HEK293 (cell line): ENCODE results near the gene SMAD7.

Source experiments
- HOXD13 ChIP-seq: sonication (generic); formaldehyde crosslinking; IDR thresholded peaks from 2 replicates; pipeline ENCODE4 v1.8.0; 2022; ENCODE audit warnings: missing genetic modification reagents, borderline replicate concordance
- IKZF3 ChIP-seq: fragments of 450-650 bp; IDR thresholded peaks from 2 replicates; pipeline ENCODE4 v1.5.0; 2018; ENCODE audit warnings: missing biosample characterization, mild to moderate bottlenecking, missing genetic modification characterization, moderate library complexity
- KLF16 ChIP-seq: fragments of 450-650 bp; formaldehyde crosslinking; IDR thresholded peaks from 2 replicates; pipeline ENCODE4 v1.5.1; 2017; ENCODE audit warnings: missing biosample characterization, missing genetic modification characterization
- SP7 ChIP-seq: fragments of 450-650 bp; formaldehyde crosslinking; IDR thresholded peaks from 2 replicates; pipeline ENCODE4 v1.5.1; 2016; ENCODE audit warnings: missing biosample characterization, missing genetic modification characterization
- TRIM28 ChIP-seq: IDR thresholded peaks from 2 replicates; pipeline ENCODE4 v1.6.1; 2011; ENCODE audit warnings: low read length, control low read depth, borderline replicate concordance
- ZBTB1 ChIP-seq: fragments of 450-650 bp; formaldehyde crosslinking; IDR thresholded peaks from 2 replicates; pipeline ENCODE4 v1.5.1; 2016; ENCODE audit warnings: missing biosample characterization, missing genetic modification characterization
- ZNF114 ChIP-seq: fragments of 450-650 bp; formaldehyde crosslinking; IDR thresholded peaks from 2 replicates; pipeline ENCODE4 v1.5.0; 2017; ENCODE audit warnings: missing biosample characterization, missing genetic modification characterization
- ZNF146 ChIP-seq: fragments of 450-650 bp; formaldehyde crosslinking; IDR thresholded peaks from 2 replicates; pipeline ENCODE4 v1.5.1; 2016; ENCODE audit warnings: missing biosample characterization, missing genetic modification characterization
- ZNF223 ChIP-seq: fragments of 450-650 bp; formaldehyde crosslinking; IDR thresholded peaks from 2 replicates; pipeline ENCODE4 v1.5.1; 2016; ENCODE audit warnings: missing biosample characterization, missing genetic modification characterization
- ZNF335 ChIP-seq: fragments of 450-650 bp; formaldehyde crosslinking; conservative IDR thresholded peaks from 2 replicates; pipeline ENCODE4 v1.5.1; 2016; ENCODE audit warnings: missing biosample characterization, missing genetic modification characterization
- ZNF350 ChIP-seq: fragments of 450-650 bp; formaldehyde crosslinking; IDR thresholded peaks from 2 replicates; pipeline ENCODE4 v1.5.0; 2017; ENCODE audit warnings: missing biosample characterization, mild to moderate bottlenecking, missing genetic modification characterization
- ZNF391 ChIP-seq: fragments of 450-650 bp; formaldehyde crosslinking; IDR thresholded peaks from 2 replicates; pipeline ENCODE4 v1.5.1; 2016; ENCODE audit warnings: low read depth, missing biosample characterization, missing genetic modification characterization, borderline replicate concordance
- ZNF521 ChIP-seq: fragments of 450-650 bp; formaldehyde crosslinking; IDR thresholded peaks from 2 replicates; pipeline ENCODE4 v1.5.1; 2017; ENCODE audit warnings: missing biosample characterization, mild to moderate bottlenecking, missing genetic modification characterization
- ZNF610 ChIP-seq: fragments of 450-650 bp; formaldehyde crosslinking; IDR thresholded peaks from 2 replicates; pipeline ENCODE4 v1.5.1; 2016; ENCODE audit warnings: missing biosample characterization, missing genetic modification characterization, borderline replicate concordance
- ZNF654 ChIP-seq: fragments of 450-650 bp; formaldehyde crosslinking; IDR thresholded peaks from 2 replicates; pipeline ENCODE4 v1.5.1; 2016; ENCODE audit warnings: low read depth, missing biosample characterization, missing genetic modification characterization
- ZNF677 ChIP-seq: fragments of 450-650 bp; IDR thresholded peaks from 2 replicates; pipeline ENCODE4 v1.5.0; 2018; ENCODE audit warnings: missing biosample characterization, mild to moderate bottlenecking, missing genetic modification characterization, moderate library complexity
- ZNF768 ChIP-seq: fragments of 450-650 bp; formaldehyde crosslinking; IDR thresholded peaks from 2 replicates; pipeline ENCODE4 v1.5.1; 2018; ENCODE audit warnings: missing biosample characterization, mild to moderate bottlenecking, missing genetic modification characterization
- TF ChIP-seq, protein P1 (sequence below): fragments of 450-650 bp; formaldehyde crosslinking; IDR thresholded peaks from 2 replicates; pipeline ENCODE4 v1.5.1; 2017; ENCODE audit warnings: missing biosample characterization, missing genetic modification characterization
- TF ChIP-seq, protein P2 (sequence below): fragments of 450-650 bp; formaldehyde crosslinking; IDR thresholded peaks from 2 replicates; pipeline ENCODE4 v1.5.1; 2016; ENCODE audit warnings: missing biosample characterization, missing genetic modification characterization
- TF ChIP-seq, protein P3 (sequence below): fragments of 450-650 bp; formaldehyde crosslinking; IDR thresholded peaks from 2 replicates; pipeline ENCODE4 v1.5.1; 2016; ENCODE audit warnings: missing biosample characterization, missing genetic modification characterization
- TF ChIP-seq, protein P4 (sequence below): fragments of 450-650 bp; formaldehyde crosslinking; IDR thresholded peaks from 2 replicates; pipeline ENCODE4 v1.5.1; 2016; ENCODE audit warnings: missing biosample characterization, missing genetic modification characterization
- TF ChIP-seq, protein P5 (sequence below): fragments of 450-650 bp; formaldehyde crosslinking; IDR thresholded peaks from 2 replicates; pipeline ENCODE4 v1.5.1; 2016; ENCODE audit warnings: missing biosample characterization, missing genetic modification characterization
- TF ChIP-seq, protein P6 (sequence below): fragments of 450-650 bp; formaldehyde crosslinking; IDR thresholded peaks from 2 replicates; pipeline ENCODE4 v1.5.1; 2016; ENCODE audit warnings: missing biosample characterization, missing genetic modification characterization
- TF ChIP-seq, protein P7 (sequence below): fragments of 450-650 bp; formaldehyde crosslinking; IDR thresholded peaks from 2 replicates; pipeline ENCODE4 v1.5.1; 2016; ENCODE audit warnings: missing biosample characterization, missing genetic modification characterization
- TF ChIP-seq, protein P8 (sequence below): sonication (generic); formaldehyde crosslinking; IDR thresholded peaks from 2 replicates; pipeline ENCODE4 v1.8.1; 2022; ENCODE audit warnings: mild to moderate bottlenecking, moderate library complexity, missing genetic modification reagents

Gene SMAD7

DNA sequence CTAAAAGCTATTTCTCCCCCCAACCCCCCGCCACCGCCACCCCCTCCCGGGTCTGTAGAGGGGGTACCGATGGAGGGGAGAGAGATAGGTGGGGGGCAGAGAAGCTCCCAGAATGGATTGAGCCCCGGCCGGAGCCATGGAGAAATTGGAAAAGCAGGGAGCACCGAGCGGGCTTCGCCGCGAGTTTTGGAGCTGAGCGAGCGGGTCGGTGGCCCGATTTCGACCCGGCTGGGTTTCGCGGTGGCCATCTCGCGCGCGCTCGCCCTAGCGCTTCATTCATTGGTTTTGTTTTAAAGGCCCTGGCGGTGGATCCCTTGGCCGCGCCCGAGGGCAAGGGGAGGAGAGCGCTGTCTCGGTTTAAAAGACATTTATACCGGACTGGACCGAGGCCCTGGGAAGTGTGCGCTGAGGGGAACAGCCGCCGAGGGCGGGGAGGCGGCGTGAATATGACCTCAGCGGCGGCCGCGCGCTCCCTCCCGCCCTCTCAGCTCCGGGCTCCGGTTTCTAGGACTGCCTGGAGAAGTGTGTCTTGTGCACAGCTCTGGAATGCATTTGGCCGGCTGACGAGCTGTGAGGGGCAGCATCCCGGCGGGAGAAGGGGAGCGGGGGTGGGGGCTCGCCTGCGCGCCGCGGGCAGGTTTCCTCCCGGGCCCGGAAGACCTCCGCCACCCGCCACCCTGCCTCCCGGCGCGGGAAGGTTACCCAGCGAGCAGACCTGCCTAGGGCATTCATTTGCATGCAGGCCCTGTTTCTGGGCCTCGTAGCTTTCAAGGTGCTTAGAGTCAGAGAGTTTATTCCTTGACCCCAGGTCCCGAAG is 1.7 kb upstream of the SMAD7 start (continued):
- TF ChIP-seq KLF16 (tag by site-specific recombination) (peak; percentile 78), HOXD13 (no peak), ZNF223 (no peak), ZNF521 (tag by site-specific recombination) (no peak), IKZF3 (tag by site-specific recombination) (peak; percentile 80), ZNF610 (no peak), ZNF114 (tag by site-specific recombination) (no peak), ZNF391 (tag by site-specific recombination) (peak; percentile 12), ZNF146 (tag by site-specific recombination) (no peak), ZNF335 (tag by site-specific recombination) (peak; percentile 95), ZNF768 (tag by site-specific recombination) (no peak), TRIM28 (no peak), ZNF350 (tag by site-specific recombination) (no peak), SP7 (tag by site-specific recombination) (peak; percentile 83), ZBTB1 (no peak), ZNF654 (no peak), ZNF677 (tag by site-specific recombination) (no peak)
- TF ChIP-seq, protein P1, sequence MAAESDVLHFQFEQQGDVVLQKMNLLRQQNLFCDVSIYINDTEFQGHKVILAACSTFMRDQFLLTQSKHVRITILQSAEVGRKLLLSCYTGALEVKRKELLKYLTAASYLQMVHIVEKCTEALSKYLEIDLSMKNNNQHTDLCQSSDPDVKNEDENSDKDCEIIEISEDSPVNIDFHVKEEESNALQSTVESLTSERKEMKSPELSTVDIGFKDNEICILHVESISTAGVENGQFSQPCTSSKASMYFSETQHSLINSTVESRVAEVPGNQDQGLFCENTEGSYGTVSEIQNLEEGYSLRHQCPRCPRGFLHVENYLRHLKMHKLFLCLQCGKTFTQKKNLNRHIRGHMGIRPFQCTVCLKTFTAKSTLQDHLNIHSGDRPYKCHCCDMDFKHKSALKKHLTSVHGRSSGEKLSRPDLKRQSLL (tag by site-specific recombination): peak; percentile 89
- TF ChIP-seq, protein P2, sequence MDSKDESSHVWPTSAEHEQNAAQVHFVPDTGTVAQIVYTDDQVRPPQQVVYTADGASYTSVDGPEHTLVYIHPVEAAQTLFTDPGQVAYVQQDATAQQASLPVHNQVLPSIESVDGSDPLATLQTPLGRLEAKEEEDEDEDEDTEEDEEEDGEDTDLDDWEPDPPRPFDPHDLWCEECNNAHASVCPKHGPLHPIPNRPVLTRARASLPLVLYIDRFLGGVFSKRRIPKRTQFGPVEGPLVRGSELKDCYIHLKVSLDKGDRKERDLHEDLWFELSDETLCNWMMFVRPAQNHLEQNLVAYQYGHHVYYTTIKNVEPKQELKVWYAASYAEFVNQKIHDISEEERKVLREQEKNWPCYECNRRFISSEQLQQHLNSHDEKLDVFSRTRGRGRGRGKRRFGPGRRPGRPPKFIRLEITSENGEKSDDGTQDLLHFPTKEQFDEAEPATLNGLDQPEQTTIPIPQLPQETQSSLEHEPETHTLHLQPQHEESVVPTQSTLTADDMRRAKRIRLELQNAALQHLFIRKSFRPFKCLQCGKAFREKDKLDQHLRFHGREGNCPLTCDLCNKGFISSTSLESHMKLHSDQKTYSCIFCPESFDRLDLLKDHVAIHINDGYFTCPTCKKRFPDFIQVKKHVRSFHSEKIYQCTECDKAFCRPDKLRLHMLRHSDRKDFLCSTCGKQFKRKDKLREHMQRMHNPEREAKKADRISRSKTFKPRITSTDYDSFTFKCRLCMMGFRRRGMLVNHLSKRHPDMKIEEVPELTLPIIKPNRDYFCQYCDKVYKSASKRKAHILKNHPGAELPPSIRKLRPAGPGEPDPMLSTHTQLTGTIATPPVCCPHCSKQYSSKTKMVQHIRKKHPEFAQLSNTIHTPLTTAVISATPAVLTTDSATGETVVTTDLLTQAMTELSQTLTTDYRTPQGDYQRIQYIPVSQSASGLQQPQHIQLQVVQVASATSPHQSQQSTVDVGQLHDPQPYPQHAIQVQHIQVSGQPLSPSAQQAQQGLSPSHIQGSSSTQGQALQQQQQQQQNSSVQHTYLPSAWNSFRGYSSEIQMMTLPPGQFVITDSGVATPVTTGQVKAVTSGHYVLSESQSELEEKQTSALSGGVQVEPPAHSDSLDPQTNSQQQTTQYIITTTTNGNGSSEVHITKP (tag by site-specific recombination): peak; percentile 74
- TF ChIP-seq, protein P3, sequence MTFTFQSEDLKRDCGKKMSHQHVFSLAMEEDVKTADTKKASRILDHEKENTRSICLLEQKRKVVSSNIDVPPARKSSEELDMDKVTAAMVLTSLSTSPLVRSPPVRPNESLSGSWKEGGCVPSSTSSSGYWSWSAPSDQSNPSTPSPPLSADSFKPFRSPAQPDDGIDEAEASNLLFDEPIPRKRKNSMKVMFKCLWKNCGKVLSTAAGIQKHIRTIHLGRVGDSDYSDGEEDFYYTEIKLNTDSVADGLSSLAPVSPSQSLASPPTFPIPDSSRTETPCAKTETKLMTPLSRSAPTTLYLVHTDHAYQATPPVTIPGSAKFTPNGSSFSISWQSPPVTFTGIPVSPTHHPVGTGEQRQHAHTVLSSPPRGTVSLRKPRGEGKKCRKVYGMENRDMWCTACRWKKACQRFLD: no peak
- TF ChIP-seq, protein P4, sequence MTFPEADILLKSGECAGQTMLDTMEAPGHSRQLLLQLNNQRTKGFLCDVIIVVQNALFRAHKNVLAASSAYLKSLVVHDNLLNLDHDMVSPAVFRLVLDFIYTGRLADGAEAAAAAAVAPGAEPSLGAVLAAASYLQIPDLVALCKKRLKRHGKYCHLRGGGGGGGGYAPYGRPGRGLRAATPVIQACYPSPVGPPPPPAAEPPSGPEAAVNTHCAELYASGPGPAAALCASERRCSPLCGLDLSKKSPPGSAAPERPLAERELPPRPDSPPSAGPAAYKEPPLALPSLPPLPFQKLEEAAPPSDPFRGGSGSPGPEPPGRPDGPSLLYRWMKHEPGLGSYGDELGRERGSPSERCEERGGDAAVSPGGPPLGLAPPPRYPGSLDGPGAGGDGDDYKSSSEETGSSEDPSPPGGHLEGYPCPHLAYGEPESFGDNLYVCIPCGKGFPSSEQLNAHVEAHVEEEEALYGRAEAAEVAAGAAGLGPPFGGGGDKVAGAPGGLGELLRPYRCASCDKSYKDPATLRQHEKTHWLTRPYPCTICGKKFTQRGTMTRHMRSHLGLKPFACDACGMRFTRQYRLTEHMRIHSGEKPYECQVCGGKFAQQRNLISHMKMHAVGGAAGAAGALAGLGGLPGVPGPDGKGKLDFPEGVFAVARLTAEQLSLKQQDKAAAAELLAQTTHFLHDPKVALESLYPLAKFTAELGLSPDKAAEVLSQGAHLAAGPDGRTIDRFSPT (tag by site-specific recombination): peak; percentile 78; the same call in 1 of the 2 replicates
- TF ChIP-seq, protein P5, sequence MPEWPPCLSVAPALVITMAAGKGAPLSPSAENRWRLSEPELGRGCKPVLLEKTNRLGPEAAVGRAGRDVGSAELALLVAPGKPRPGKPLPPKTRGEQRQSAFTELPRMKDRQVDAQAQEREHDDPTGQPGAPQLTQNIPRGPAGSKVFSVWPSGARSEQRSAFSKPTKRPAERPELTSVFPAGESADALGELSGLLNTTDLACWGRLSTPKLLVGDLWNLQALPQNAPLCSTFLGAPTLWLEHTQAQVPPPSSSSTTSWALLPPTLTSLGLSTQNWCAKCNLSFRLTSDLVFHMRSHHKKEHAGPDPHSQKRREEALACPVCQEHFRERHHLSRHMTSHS: 0 out of 2 replicates have a peak, but pooled peaks have one; percentile 5
- TF ChIP-seq, protein P6, sequence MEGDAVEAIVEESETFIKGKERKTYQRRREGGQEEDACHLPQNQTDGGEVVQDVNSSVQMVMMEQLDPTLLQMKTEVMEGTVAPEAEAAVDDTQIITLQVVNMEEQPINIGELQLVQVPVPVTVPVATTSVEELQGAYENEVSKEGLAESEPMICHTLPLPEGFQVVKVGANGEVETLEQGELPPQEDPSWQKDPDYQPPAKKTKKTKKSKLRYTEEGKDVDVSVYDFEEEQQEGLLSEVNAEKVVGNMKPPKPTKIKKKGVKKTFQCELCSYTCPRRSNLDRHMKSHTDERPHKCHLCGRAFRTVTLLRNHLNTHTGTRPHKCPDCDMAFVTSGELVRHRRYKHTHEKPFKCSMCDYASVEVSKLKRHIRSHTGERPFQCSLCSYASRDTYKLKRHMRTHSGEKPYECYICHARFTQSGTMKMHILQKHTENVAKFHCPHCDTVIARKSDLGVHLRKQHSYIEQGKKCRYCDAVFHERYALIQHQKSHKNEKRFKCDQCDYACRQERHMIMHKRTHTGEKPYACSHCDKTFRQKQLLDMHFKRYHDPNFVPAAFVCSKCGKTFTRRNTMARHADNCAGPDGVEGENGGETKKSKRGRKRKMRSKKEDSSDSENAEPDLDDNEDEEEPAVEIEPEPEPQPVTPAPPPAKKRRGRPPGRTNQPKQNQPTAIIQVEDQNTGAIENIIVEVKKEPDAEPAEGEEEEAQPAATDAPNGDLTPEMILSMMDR (tag by site-specific recombination): peak; percentile 56
- TF ChIP-seq, protein P7, sequence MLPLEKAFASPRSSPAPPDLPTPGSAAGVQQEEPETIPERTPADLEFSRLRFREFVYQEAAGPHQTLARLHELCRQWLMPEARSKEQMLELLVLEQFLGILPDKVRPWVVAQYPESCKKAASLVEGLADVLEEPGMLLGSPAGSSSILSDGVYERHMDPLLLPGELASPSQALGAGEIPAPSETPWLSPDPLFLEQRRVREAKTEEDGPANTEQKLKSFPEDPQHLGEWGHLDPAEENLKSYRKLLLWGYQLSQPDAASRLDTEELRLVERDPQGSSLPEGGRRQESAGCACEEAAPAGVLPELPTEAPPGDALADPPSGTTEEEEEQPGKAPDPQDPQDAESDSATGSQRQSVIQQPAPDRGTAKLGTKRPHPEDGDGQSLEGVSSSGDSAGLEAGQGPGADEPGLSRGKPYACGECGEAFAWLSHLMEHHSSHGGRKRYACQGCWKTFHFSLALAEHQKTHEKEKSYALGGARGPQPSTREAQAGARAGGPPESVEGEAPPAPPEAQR (tag by site-specific recombination): 0 out of 2 replicates have a peak, but pooled peaks have one; percentile 22
- TF ChIP-seq, protein P8, sequence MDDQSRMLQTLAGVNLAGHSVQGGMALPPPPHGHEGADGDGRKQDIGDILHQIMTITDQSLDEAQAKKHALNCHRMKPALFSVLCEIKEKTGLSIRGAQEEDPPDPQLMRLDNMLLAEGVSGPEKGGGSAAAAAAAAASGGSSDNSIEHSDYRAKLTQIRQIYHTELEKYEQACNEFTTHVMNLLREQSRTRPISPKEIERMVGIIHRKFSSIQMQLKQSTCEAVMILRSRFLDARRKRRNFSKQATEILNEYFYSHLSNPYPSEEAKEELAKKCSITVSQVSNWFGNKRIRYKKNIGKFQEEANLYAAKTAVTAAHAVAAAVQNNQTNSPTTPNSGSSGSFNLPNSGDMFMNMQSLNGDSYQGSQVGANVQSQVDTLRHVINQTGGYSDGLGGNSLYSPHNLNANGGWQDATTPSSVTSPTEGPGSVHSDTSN: no peak
